ENCODE measurements around the gene EIF3F.

The EIF3F gene

GRCh38 chr11:8039530-8040260, 52.6 kb downstream of the EIF3F start:
- no peak for DNase-seq (ENCODE audit: low read depth)

GRCh38 chr11:8040261-8040920, 53.3 kb downstream of the EIF3F start:
- DNase-seq (ENCODE audit: low read depth), result no peak

DNA sequence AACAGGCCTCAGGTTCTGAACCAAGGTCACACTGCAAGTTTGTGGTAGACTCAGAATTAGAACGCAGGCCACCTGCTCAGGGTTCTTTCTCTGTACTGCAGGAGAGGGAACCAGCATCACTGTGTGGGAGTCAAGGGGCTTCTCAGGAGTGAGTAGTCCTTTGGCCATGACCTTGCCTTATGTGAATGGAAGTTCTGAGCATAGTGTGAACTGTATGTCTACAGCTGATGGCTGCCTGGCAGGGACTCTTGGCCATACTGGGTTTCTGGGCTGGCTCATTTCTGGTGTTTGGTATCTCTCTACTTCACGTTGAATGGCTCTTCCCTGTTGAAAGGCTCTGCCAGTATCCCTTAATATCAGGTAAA, 53.8 kb downstream of the EIF3F start:
- no peak for DNase-seq (ENCODE audit: low read depth)

GRCh38 chr11:8041576-8041975, 54.4 kb downstream of the EIF3F start:
- DNase-seq (ENCODE audit: low read depth), result no peak

GRCh38 chr11:8043756-8044155, 56.6 kb downstream of the EIF3F start:
- DNase-seq (ENCODE audit: low read depth), result no peak

- no peak for DNase-seq (ENCODE audit: low read depth)
Measured at GRCh38 chr11:8045839-8046238, 58.7 kb downstream of the EIF3F start.

GRCh38 chr11:8047382-8047781, 60.2 kb downstream of the EIF3F start:
- no peak for DNase-seq (ENCODE audit: low read depth)

DNA sequence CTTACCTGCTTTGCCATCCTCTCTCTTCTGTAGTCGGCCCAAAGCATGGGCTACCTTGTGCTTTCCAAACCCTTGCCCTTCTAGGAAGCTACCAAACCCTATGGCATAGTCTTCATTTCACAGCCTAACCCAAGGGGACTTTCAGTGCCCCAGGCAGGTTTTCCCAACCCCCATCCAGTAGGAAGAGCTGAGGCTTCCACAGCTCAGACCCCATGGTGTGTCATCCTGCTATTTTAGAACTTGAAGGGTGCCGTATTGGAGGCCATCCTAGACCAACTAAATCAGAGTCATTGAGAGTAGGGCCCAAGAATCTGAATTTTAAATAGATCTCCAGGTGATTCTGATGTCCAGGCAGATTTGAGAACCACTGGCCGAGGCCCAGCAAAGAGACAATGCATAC, 61.9 kb downstream of the EIF3F start:
- DNase-seq (ENCODE audit: low read depth), result no peak

Measured in ELR (cell line).